HTR-8/SVneo (cell line): Measurements from ENCODE around the gene HESX1.

Experiments
- DNase-seq: peaks from one replicate; pipeline ENCODE4 v3.0.0; 2011; ENCODE audit warnings: low spot score, mixed read lengths; ENCODE audit not compliant: insufficient read length
- FAIRE-seq: peaks from 2 replicates; lab custom pipeline; 2011; peaks lifted over from hg19 to GRCh38; lab: Jason Lieb, UNC

HESX1 gene

DNA sequence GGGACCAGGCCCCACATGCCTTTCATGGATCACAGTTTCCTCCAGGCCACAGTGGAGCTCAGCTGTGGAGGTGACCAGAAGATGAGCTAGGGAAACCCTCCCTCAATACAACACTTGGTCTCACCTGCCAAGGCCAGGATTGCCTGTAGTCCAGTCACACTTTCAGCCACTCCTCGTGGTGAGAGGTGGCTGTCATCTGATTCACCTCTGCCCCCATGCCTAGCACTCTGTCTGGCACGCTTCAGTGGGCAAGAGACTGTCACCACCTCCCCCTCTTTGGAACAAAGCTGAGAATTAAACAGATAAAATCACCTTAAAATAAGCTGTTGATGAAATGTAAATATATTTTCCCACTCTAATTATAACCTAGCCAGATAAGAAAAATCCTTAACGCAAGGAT lies 30.7 kb downstream of the HESX1 start:
- DNase-seq = no peak
- peak; percentile 72 for FAIRE-seq

DNA sequence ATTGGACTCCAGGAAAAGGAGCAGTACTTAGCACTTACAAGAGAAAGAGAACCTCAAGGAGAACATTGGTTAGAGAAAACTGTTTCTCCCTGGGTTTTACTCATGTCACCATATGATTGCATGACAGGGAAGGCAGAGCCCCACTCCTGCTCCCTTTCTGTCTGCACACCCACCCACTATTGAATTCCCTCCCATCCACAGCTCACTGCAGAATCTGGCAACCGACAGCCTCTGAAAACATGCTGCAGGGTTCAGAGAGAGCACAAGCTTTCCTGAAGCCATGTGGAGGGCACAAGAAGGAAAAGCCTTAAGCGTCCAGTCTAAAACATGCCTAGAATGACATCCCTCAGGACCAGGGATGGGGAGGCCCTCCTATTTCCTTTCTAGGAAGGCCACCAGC lies 31.6 kb downstream of the HESX1 start:
- DNase-seq = no peak
- FAIRE-seq = no peak

DNA sequence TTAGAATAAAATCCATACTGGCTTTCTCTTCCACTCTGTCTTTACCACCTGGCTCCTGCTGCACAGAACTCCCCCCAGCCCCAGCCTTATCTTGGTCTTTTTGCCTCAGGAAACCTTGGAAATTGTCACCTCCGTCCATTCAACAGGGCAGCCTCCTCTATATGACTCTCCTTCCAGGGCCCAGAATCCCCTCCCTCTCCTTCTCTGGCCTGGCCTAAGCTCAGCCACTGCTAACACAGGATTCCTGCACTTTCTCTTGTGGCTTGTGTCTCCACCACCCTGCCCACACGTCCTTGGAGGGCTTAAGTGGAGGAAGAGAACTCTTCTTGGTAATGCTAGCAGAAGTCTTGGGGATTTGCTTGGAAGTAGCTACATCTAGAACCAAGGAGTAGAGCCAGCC lies 33.1 kb downstream of the HESX1 start:
- FAIRE-seq = no peak
- no peak for DNase-seq

DNA sequence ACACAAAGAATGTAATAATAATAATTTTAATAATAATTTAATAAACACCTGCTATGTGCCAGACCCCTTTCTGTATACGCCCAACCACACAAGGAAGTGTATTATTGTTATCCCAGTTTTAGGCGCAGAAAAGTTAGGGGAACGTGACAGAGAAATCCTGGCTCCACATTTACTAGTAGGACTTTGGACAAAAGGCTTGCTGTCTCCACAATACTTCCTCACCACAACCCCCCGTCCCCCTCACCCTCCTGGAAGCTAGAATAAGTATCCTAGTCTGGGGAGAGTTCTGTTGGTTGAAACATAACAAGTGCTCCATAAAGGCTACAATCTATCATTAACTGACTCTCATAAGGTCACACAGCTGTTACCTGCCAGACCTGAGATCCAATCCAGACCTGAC lies 34.1 kb downstream of the HESX1 start:
- no peak for FAIRE-seq
- no peak for DNase-seq

DNA sequence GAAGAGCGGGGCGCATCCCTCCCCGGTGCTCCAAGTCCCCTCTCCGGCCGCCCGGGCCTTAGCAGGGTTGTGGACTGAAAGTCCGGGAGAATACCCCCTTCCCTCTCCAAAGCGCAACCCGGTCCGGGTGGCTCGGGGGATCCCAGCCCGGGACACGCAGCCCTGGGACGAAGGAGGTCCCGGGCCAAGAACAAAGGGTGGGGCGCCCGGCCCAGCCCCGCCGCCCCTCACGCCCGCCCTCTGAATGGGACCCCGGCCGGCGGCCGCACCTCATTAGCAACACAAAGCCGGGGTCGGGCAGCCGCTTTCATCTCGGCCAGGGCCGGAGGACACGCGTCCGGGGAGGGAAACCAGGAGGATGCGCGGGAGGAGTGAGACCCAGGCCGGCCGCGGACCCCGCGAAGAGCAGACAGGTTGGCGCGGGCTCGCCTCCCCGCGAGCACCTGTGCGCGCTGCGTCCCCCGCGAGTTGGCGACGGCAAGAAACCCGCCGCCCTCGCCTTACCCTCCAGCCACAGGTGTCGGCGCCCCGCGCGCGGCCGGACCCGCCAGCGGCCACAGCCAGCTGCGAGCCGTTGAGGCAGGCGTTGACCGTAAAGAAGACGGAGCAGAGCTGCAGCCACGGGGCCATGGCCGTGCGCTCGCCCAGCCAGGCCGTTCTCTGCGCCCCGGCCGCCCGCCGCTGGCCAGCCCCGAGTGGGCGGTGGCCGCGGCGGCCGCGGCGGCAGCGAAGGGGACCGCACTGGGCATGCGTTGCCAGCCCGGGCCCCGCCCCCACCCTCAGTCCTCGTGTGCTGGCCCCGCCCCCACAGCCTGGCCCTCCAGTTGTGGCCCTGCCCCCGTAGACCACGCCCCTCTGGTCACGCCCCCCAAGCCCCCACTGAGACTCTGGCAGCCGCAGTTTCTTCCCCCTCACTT lies 34.9 kb downstream of the HESX1 start, which contains the start of gene IL17RD:
Gene IL17RD (minus strand): TSS at position 697 of the 917 bp plus-strand sequence. CDS start 67 bp downstream, at position 630.
- peak; percentile 58 for FAIRE-seq
- peak; percentile 82 for DNase-seq

DNA sequence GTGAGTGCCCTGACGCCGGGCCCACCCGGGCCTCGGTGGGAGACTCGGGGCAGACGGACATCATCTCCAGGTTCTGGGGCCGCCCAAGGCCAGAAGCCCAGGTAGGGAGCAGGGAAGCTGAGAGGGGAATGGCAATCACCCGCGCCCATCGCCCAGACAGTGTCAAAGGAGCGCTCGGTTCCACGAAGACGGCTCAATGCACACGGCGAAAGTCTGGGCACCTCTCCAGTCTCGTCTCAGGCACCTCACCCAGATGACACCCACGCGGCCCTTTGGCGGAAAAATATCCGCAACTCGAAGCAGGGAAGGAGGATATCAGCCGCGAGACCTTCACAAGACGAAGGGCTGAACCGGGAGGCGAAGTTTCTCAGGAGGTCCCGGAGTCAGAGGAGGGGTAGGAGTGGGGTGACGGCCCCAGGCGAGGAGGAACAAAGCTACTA lies 35.5 kb downstream of the HESX1 start:
- DNase-seq = no peak
- no peak for FAIRE-seq

DNA sequence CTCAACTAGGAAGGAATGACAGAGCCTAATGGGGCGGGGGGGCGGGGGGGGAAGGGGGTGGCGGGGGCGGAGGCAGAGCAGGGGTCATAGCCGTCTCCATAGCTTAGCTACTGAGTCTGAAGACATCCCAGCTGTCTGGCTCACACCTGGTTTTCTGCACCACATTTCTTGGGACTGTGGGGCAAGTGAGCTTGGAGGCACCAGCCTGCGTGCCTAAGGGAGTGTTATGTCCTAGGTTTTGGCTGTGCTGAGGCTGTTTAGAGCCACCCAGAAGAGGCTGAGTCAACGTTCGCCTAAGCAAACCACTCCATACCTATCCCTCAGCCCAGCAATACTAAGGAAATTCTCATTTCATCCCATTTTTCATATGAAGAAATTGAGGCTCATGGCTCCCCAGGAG lies 36.0 kb downstream of the HESX1 start:
- FAIRE-seq = no peak
- no peak for DNase-seq

DNA sequence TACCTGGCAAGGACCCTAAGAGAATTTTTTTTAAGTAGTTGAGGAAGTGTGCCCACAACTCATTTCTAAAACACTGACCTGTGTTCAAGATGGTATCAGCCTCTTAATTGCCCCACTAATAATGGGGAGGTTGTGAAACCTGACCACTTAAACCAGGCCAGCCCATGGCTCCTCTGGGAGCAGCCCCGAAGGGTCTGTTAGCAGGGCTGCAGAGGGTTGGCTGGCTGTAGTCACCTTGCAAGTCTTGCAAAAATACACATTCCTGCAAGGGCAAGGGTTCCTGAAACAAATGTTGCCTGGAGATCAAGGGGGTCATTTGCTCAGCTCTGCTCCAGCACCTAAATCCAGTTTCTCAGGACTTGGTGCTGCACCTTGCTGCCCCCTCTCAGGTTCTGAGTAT lies 37.9 kb downstream of the HESX1 start:
- DNase-seq (no peak), FAIRE-seq (no peak)

DNA sequence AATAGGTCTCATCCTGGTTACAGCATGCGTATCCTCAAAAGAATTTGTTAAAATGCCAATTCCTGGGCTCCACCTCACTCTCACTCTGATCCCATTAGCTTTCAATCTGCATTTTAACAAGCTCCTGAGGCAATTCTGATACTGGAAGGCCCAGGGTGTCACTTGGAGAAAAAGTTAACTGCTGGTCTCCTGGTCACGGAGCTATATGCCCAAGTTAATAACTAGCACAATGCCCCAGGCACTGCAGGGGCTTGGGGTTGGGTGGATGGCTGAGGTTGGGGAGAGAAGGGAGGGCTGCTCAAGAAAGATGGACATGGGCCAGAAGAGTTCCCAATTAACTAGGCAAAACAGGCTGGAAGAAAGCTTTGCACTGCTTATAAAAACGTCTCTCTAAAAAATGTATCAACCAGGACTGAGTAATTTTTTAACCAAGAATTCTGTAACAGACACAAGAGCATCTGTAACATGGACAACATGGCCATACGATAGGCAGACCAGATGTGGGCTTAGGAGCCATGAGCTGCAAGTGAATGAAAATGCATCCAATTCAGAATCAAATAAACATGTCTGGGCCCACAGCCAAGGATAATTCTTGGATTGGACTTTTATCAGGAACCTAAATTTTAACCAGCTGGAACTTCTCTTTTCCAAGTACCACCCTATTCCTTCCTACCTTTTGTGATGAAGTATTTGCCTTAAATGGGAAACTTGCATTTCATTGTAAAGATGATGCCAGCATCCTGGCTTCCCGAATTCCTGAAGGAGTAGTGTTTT lies 38.8 kb downstream of the HESX1 start:
- FAIRE-seq (no peak), DNase-seq (no peak)

DNA sequence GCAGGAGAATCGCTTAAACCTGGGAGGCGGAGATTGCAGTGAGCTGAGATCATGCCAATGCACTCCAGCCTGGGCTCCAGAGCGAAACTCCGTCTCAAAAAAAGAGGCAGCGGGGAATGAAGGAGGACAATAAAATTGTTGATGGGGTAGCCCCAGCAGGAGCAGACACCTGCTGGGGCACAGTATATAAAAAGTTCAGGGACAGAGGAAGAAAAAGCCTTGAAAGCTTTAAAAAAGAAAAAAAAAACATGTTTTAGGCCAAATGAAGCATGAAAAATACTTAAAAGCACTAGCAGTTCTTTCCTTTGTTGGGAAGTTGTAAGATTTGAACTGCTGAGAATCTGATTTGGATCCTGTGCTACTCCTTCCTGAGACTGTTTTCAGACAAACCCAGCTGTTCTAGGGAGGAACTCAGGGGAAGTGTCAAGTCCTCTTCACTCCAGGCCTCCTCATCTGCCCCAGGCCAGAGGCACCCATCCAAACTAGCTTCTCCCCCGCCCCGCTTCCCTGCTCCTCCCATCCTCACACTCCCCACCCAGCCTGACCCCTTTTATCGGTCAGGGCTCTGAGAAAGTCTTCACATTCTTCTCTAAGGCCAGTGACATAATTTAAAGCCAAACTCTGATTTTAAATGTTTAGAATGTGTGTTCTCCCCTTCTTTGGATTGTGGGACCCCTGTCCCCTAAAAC lies 39.6 kb downstream of the HESX1 start:
- DNase-seq (no peak), FAIRE-seq (no peak)

DNA sequence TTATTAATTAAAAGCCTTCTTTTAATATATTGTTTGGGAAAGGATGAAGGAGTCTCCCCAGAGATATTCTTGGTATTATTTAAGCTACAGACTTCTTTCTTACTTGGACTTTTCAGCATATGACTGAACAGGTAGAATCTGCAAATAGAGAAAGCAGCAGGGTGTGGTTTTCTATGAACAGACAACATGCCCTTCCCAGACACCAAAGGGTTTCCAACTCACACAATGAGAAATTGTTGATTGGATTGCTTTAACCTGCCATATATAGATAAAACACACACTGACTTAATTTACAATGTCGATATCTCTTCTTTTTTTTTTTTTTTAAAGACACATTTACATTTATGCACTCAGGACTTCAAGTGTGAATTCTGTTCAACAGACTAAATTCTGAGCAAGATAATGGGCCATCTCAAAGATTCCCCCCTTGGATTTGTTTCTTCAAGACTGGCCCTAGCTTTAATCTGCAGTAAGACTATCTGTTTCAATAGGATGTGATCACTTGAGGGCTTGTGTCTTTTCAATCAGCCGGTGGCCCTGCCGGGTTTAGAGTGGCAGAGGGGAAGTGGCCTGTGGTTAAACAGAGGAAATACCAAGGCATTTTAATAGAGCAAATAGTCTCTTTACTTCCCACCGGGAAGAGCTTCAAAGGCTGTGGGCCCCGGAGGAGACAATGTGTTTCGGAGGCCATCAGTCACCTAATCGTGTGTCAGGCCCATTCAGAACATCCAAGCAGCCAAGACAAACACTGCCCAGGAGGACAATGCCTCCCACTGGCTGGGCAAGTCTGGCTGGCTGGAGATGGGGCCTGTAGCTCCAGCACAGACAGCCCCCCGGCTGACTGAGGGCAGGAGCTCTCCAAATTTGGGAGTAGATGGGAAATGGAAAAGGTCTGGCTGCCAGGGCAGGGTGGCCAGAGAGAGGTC lies 40.7 kb downstream of the HESX1 start:
- no peak for DNase-seq
- no peak for FAIRE-seq

DNA sequence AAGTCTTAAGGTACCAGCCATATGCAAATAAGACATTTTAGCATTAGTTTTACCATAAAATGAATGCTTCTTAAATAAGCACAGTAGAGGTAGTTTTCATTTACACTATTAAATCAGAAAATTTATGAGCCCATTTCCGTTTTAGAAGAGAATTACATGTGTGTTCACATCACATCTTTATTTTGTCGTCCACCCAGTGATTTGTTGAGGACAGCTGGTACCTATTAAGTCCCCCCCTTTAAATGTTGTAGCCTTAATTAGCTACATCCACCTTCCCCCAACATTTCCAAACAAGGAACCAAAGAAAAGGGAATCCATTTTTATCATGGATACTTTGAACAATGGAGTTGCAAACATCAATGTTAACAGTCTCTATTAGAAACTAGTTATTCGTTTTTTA lies 41.5 kb downstream of the HESX1 start:
- no peak for DNase-seq
- no peak for FAIRE-seq

DNA sequence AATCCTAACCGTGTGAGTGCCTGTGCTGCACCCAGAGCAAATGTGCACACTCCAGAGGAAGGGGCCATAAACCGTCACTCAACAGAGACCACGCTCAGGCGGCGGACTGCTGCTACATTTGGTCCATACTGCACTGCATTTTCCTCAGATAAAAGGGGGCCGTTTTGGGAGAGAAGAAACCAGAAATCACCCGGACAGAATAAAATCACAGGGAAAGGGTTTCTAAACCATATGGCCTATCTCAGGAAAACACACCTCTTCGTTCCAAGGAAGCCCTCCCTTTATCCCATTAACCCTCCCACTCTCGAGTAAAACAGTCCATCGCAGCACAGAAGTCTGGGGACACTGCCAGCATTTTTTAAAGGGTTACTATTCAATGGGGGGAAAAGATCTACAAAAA lies 42.2 kb downstream of the HESX1 start:
- DNase-seq (no peak), FAIRE-seq (no peak)

DNA sequence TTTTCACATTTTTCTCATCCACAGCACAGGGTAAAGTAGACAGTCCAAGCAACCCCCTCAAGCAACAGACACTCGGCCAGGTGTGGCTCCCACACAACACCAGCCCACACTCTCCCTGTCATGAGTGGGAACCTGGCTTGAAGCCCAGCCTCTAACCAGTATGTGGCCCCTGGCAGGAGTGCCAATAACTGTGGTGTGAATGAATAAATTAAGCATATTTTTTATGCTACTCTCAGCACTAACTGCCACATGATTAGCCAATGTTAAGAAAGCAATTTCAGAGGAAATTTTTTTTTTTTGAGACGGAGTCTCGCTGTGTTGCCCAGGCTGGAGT lies 44.5 kb downstream of the HESX1 start:
- no peak for DNase-seq
- no peak for FAIRE-seq

DNA sequence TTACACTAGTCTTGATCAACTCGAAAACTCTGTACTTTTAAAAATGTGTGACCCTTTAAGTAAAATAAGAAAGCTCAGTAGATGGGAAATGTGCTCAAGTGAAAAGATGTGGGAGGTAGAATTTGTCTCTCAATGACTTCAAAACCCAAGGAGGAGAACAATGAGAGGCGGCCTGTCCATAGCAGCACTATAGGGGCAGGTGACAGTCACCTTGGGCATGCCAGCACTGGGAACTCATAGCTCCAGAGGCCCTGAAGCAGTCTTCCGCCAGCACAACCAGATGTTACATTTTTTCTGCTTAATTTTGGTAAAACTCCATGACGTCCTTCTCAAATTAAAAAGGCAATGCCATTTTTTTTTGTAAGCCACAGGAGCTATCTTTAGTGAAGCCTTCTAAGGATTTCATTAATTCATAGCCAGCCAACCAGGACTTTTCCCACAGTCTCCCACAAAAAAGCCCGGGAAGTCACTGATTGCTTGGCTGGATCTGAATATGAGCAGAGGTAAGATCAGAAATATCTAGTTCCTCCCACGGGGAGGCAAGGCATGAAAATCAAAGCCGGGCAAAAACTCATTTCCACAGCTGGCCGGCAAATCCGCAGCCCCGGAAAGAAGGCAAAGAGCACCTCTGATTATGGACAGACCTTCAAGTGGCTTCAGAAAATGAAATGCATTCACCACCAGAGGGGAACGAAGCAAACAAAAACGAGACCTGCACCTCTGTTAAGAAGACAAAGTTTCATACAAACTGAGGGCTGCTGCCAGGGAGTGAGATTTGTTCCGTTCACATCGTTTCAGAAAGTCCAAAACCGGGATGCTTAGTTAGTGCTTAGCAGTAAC lies 45.1 kb downstream of the HESX1 start:
- no peak for DNase-seq
- no peak for FAIRE-seq

DNA sequence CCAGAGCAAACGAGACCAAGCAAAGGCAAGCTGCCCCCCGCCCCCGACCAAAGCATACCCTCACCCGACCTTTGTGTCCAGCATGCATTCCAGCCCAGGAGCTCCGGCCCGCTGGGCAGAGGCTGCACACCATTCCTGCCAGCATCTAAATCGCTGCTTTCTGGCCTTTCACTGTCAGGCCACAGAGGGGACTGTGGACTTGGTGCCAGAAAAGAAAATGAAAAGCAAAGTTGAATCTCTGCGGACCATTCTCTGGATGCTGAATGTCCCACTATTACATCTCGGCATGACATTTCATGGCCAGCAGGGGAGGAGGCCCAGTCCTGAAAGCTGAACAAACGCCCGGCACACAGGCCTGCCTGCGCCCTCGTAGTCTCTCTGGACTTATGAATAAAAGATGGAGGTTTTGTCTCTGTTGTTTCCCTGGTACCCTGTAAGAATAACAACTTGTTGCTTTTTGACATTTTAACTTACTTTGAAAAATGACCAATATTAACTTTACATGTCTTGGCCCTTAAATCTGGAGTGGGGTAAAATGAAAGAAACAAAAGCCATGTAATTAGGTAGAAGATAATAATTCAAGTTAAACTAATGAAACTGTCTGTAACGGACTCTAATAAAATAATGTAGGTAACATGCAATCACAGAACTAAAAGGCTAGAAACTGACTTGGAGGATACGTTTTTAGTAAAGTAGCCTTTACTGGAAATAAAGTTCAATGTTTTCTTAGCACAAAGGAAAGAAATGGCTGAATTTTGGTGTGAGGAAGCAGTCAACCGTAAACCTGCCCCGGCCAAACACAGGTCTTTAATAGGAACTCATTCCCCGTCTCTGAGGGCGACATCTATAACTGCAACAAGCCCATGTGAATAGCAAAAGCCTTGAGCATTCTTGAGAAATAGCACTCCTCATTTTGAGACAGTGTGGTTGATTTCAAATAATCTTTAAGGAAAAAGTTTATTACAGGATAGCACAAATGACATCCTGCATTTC lies 47.3 kb downstream of the HESX1 start:
- no peak for FAIRE-seq
- DNase-seq = no peak

DNA sequence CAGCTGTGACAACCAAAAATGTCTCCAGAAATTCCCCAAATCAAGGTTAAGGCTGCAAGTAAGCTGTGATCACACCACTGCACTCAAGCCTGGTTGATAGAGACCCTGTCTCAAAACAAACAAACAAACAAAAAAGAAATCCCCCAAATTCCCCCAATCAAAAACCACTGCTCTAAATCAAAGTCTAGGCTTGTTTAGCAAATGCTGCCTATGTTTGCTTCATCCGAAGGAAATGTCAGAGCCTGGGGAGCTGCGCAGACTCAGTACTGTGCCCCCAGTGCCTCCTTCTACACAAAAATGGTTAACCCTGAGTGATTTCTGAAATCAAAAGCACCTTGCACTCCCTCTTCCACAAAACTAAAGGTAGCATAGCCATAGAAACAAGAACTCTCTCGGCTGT lies 48.0 kb downstream of the HESX1 start:
- FAIRE-seq = no peak
- DNase-seq = no peak

DNA sequence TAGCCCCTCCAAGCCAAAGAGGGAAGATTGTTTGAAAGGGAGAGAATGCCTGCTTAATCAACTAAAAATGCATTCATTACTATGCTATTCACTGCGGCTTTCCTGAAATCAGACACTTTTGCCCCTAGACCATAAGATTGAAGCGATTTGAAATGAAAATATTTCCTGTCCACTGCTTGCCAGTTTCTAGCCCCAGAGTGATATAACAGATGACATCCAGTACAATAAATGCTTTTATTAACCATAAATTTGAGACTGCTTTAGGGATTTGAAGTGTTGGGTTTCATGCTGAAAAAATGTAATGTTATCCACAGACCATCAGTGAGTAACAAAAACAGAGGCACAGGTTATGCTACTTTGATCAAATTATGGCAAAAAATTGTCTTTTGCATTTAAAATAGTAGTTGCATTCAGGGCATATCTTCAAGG lies 48.7 kb downstream of the HESX1 start:
- FAIRE-seq (no peak), DNase-seq (no peak)
